Neural cell (in vitro differentiated cells): Measurements from ENCODE around the gene ALG5.

Source experiments
- EZH2 ChIP-seq: fragments of 200-600, 300-800 bp; shearing (Covaris generic), sonication (generic); IDR thresholded peaks from 2 replicates; pipeline ENCODE4 v1.6.1; 2014; ENCODE audit warnings: antibody characterized with exemption, low read length, borderline replicate concordance, mild to moderate bottlenecking; ENCODE audit not compliant: insufficient read depth, poor library complexity, severe bottlenecking
- POLR2AphosphoS5 ChIP-seq: IDR thresholded peaks from 2 replicates; pipeline ENCODE4 v1.6.1; 2012

- TF ChIP-seq EZH2 (no peak), POLR2AphosphoS5 (no peak)
Measured at GRCh38 chr13:36973009-36973408, 26.1 kb downstream of the ALG5 start.
